HTR-8/SVneo (cell line): ENCODE measurements around the gene TMEM154.

Experiments
- DNase-seq: peaks from one replicate; pipeline ENCODE4 v3.0.0; 2011; ENCODE audit warnings: low spot score, mixed read lengths; ENCODE audit not compliant: insufficient read length
- FAIRE-seq: peaks from 2 replicates; lab custom pipeline; 2011; peaks lifted over from hg19 to GRCh38; lab: Jason Lieb, UNC

TMEM154 gene

GRCh38 chr4:152697284-152698088 lies 17.7 kb upstream of the TMEM154 start:
- DNase-seq (no peak), FAIRE-seq (no peak)

GRCh38 chr4:152696764-152697261 lies 17.0 kb upstream of the TMEM154 start:
- DNase-seq (no peak), FAIRE-seq (no peak)

GRCh38 chr4:152693871-152694270 lies 14.1 kb upstream of the TMEM154 start:
- no peak for FAIRE-seq
- no peak for DNase-seq

- FAIRE-seq (no peak), DNase-seq (no peak)
Observed at GRCh38 chr4:152691761-152692160, 12.0 kb upstream of the TMEM154 start.

- no peak for DNase-seq
Observed at GRCh38 chr4:152690706-152691651, 11.2 kb upstream of the TMEM154 start.

GRCh38 chr4:152689615-152690501 lies 10.1 kb upstream of the TMEM154 start:
- FAIRE-seq: no peak
- no peak for DNase-seq

More at GRCh38 chr4:152690706-152691651, 11.2 kb upstream of the TMEM154 start:
- no peak for FAIRE-seq

- FAIRE-seq: no peak
Observed at GRCh38 chr4:152687974-152688599, 8.3 kb upstream of the TMEM154 start.

GRCh38 chr4:152686452-152687013 lies 6.7 kb upstream of the TMEM154 start:
- no peak for FAIRE-seq

More at GRCh38 chr4:152687974-152688599, 8.3 kb upstream of the TMEM154 start:
- DNase-seq: no peak

GRCh38 chr4:152684587-152684986 lies 4.8 kb upstream of the TMEM154 start:
- no peak for FAIRE-seq
- no peak for DNase-seq

More at GRCh38 chr4:152686452-152687013, 6.7 kb upstream of the TMEM154 start:
- no peak for DNase-seq

- DNase-seq (no peak), FAIRE-seq (no peak)
Observed at GRCh38 chr4:152684007-152684406, 4.2 kb upstream of the TMEM154 start.

GRCh38 chr4:152682143-152682941 lies 2.5 kb upstream of the TMEM154 start:
- no peak for DNase-seq
- FAIRE-seq: no peak

- FAIRE-seq (peak; percentile 58), DNase-seq (peak; percentile 83)
Observed at GRCh38 chr4:152680988-152681603, 1.3 kb upstream of the TMEM154 start.

GRCh38 chr4:152678841-152679240 lies 956 bp downstream of the TMEM154 start:
- DNase-seq (no peak), FAIRE-seq (peak; percentile 16)

- FAIRE-seq (no peak), DNase-seq (no peak)
Observed at GRCh38 chr4:152677117-152677516, 2.7 kb downstream of the TMEM154 start.

- DNase-seq: no peak
- FAIRE-seq: no peak
Observed at GRCh38 chr4:152676052-152676854, 3.5 kb downstream of the TMEM154 start.

GRCh38 chr4:152674359-152674758 lies 5.4 kb downstream of the TMEM154 start:
- DNase-seq (no peak), FAIRE-seq (no peak)

GRCh38 chr4:152673489-152673888 lies 6.3 kb downstream of the TMEM154 start:
- no peak for DNase-seq
- FAIRE-seq: no peak
